Fibroblast of gingiva (primary cell): ENCODE measurements around the gene SFPQ.
"Not testable (repeated sequence)": the region's sequence is repeated elsewhere in the genome, so short reads cannot be mapped to it uniquely, and the experiment has no call there.

Source experiments
- DNase-seq: peaks from one replicate; pipeline ENCODE4 v3.0.0-alpha.2; 2011; ENCODE audit warnings: low read depth

Gene SFPQ

GRCh38 chr1:35188578-35189392 is 4.2 kb downstream of the SFPQ start:
- DNase-seq = no peak

GRCh38 chr1:35187816-35188342 is 5.1 kb downstream of the SFPQ start:
- DNase-seq = no peak

- DNase-seq = no peak
Observed at GRCh38 chr1:35186239-35186638, 6.7 kb downstream of the SFPQ start.

GRCh38 chr1:35185200-35185599 is 7.7 kb downstream of the SFPQ start:
- no peak for DNase-seq

GRCh38 chr1:35184495-35185199 is 8.3 kb downstream of the SFPQ start:
- DNase-seq = no peak

- no peak for DNase-seq
Observed at GRCh38 chr1:35181790-35182455, 11.0 kb downstream of the SFPQ start.

- DNase-seq = no peak
Observed at GRCh38 chr1:35180776-35181374, 12.1 kb downstream of the SFPQ start.

GRCh38 chr1:35179908-35180307 is 13.0 kb downstream of the SFPQ start:
- no peak for DNase-seq

- DNase-seq = no peak
Observed at GRCh38 chr1:35178874-35179380, 14.0 kb downstream of the SFPQ start.

- DNase-seq = no peak
Observed at GRCh38 chr1:35178295-35178695, 14.7 kb downstream of the SFPQ start.

GRCh38 chr1:35177237-35177786 is 15.6 kb downstream of the SFPQ start:
- no peak for DNase-seq

GRCh38 chr1:35175602-35176001 is 17.3 kb downstream of the SFPQ start:
- DNase-seq = no peak

- DNase-seq = no peak
Observed at GRCh38 chr1:35175098-35175576, 17.8 kb downstream of the SFPQ start.

- no peak for DNase-seq
Observed at GRCh38 chr1:35173909-35174540, 18.9 kb downstream of the SFPQ start.

GRCh38 chr1:35173491-35173890 is 19.5 kb downstream of the SFPQ start:
- no peak for DNase-seq

GRCh38 chr1:35172022-35172421 is 20.9 kb downstream of the SFPQ start:
- DNase-seq = no peak

GRCh38 chr1:35171579-35171978 is 21.4 kb downstream of the SFPQ start:
- DNase-seq = no peak

- no peak for DNase-seq
Observed at GRCh38 chr1:35164893-35165292, 28.1 kb downstream of the SFPQ start.

- DNase-seq = no peak
Observed at GRCh38 chr1:35151220-35151619, 41.7 kb downstream of the SFPQ start.

- not testable (repeated sequence) for DNase-seq
Observed at GRCh38 chr1:35145892-35146549, 46.9 kb downstream of the SFPQ start.
